Adrenal gland (tissue), 5 donors: ENCODE data around the gene RTN3.

ENCODE experiments used
- CTCF ChIP-seq, 6 experiments: fragments of 450-650 bp in 4 of 6; fragments of 200-600 bp in 2 of 6; sonication (generic) in 1 of 6; IDR thresholded peaks; 1 replicate in 5 of 6; 2 replicates in 1 of 6; pipeline versions ENCODE4 v1.5.1 to v1.8.0; 2016 to 2021; ENCODE audit warnings: antibody characterized with exemption in 6 of 6, mild to moderate bottlenecking in 2 of 6, moderate library complexity in 1 of 6
- POLR2A ChIP-seq, 2 donors: fragments of 450-650 bp; IDR thresholded peaks; one replicate each; pipeline ENCODE4 v1.6.1; 2017; ENCODE audit warnings: antibody characterized with exemption in 2 of 2, mild to moderate bottlenecking in 2 of 2, moderate library complexity in 1 of 2
- donor health status: DM: no; HTN: no; CAD: no.

- TF ChIP-seq CTCF (IDR thresholded peaks at IDR 0.05), result peak; percentile 36 to 90 (median 80)
- TF ChIP-seq POLR2A (IDR thresholded peaks at IDR 0.05), result no peak
Observed at GRCh38 chr11:63635762-63636465, 45.4 kb upstream of the RTN3 start.
